ENCODE measurements around the gene BEST1.
"Not testable (repeated sequence)": the region's sequence is repeated elsewhere in the genome, so short reads cannot be mapped to it uniquely, and the experiment has no call there.

BEST1 gene

GRCh38 chr11:61928606-61929005 lies 21.5 kb upstream of the BEST1 start:
- no peak for DNase-seq (ENCODE audit: insufficient read length)
- FAIRE-seq: no peak
- TF ChIP-seq TAF1 (IDR thresholded peaks at IDR 0.05; ENCODE audit: borderline replicate concordance, low read depth, low read length): no peak
- TF ChIP-seq POLR2AphosphoS5 (IDR thresholded peaks at IDR 0.05; ENCODE audit: low read depth, low read length): no peak
- TF ChIP-seq POLR2A (IDR thresholded peaks at IDR 0.05; ENCODE audit: low read depth, low read length): no peak

- DNase-seq (ENCODE audit: insufficient read length): no peak
- TF ChIP-seq POLR2AphosphoS5 (IDR thresholded peaks at IDR 0.05; ENCODE audit: low read depth, low read length) (no peak), POLR2A (IDR thresholded peaks at IDR 0.05; ENCODE audit: low read depth, low read length) (no peak), TAF1 (IDR thresholded peaks at IDR 0.05; ENCODE audit: borderline replicate concordance, low read depth, low read length) (no peak)
- no peak for FAIRE-seq
Observed at GRCh38 chr11:61930933-61931332, 19.2 kb upstream of the BEST1 start.

- no peak for TF ChIP-seq TAF1 (IDR thresholded peaks at IDR 0.05; ENCODE audit: borderline replicate concordance, low read depth, low read length)
- TF ChIP-seq POLR2AphosphoS5 (IDR thresholded peaks at IDR 0.05; ENCODE audit: low read depth, low read length): no peak
- TF ChIP-seq POLR2A (IDR thresholded peaks at IDR 0.05; ENCODE audit: low read depth, low read length): no peak
- FAIRE-seq (no peak), DNase-seq (ENCODE audit: insufficient read length) (no peak)
Observed at GRCh38 chr11:61935861-61936260, 14.3 kb upstream of the BEST1 start.

- no peak for TF ChIP-seq POLR2A (IDR thresholded peaks at IDR 0.05; ENCODE audit: low read depth, low read length)
- TF ChIP-seq TAF1 (IDR thresholded peaks at IDR 0.05; ENCODE audit: borderline replicate concordance, low read depth, low read length): no peak
- no peak for TF ChIP-seq POLR2AphosphoS5 (IDR thresholded peaks at IDR 0.05; ENCODE audit: low read depth, low read length)
- DNase-seq (ENCODE audit: insufficient read length) (no peak), FAIRE-seq (no peak)
Observed at GRCh38 chr11:61940466-61940865, 9.7 kb upstream of the BEST1 start.

GRCh38 chr11:61945191-61945590 lies 5.0 kb upstream of the BEST1 start:
- TF ChIP-seq TAF1 (IDR thresholded peaks at IDR 0.05; ENCODE audit: borderline replicate concordance, low read depth, low read length): no peak
- TF ChIP-seq POLR2AphosphoS5 (IDR thresholded peaks at IDR 0.05; ENCODE audit: low read depth, low read length): no peak
- TF ChIP-seq POLR2A (IDR thresholded peaks at IDR 0.05; ENCODE audit: low read depth, low read length): no peak
- DNase-seq (ENCODE audit: insufficient read length) (no peak), FAIRE-seq (no peak)

GRCh38 chr11:61946894-61947293 lies 3.3 kb upstream of the BEST1 start:
- FAIRE-seq (no peak), DNase-seq (ENCODE audit: insufficient read length) (no peak)
- TF ChIP-seq TAF1 (IDR thresholded peaks at IDR 0.05; ENCODE audit: borderline replicate concordance, low read depth, low read length) (no peak), POLR2A (IDR thresholded peaks at IDR 0.05; ENCODE audit: low read depth, low read length) (no peak), POLR2AphosphoS5 (IDR thresholded peaks at IDR 0.05; ENCODE audit: low read depth, low read length) (no peak)

- no peak for TF ChIP-seq TAF1 (IDR thresholded peaks at IDR 0.05; ENCODE audit: borderline replicate concordance, low read depth, low read length)
- TF ChIP-seq POLR2A (IDR thresholded peaks at IDR 0.05; ENCODE audit: low read depth, low read length): no peak
- no peak for TF ChIP-seq POLR2AphosphoS5 (IDR thresholded peaks at IDR 0.05; ENCODE audit: low read depth, low read length)
- DNase-seq (ENCODE audit: insufficient read length): peak; percentile 68
- peak; percentile 87 for FAIRE-seq
Observed at GRCh38 chr11:61947486-61948210, 2.5 kb upstream of the BEST1 start.

- TF ChIP-seq POLR2AphosphoS5 (IDR thresholded peaks at IDR 0.05; ENCODE audit: low read depth, low read length) (no peak), TAF1 (IDR thresholded peaks at IDR 0.05; ENCODE audit: borderline replicate concordance, low read depth, low read length) (no peak), POLR2A (IDR thresholded peaks at IDR 0.05; ENCODE audit: low read depth, low read length) (no peak)
- no peak for FAIRE-seq
- no peak for DNase-seq (ENCODE audit: insufficient read length)
Observed at GRCh38 chr11:61948505-61948904, 1.6 kb upstream of the BEST1 start.

GRCh38 chr11:61949169-61950034 lies 749 bp upstream of the BEST1 start:
- no peak for DNase-seq (ENCODE audit: insufficient read length)
- FAIRE-seq: no peak
- TF ChIP-seq TAF1 (IDR thresholded peaks at IDR 0.05; ENCODE audit: borderline replicate concordance, low read depth, low read length): no peak

- FAIRE-seq (no peak), DNase-seq (ENCODE audit: insufficient read length) (no peak)
- TF ChIP-seq TAF1 (IDR thresholded peaks at IDR 0.05; ENCODE audit: borderline replicate concordance, low read depth, low read length): no peak
- TF ChIP-seq POLR2AphosphoS5 (IDR thresholded peaks at IDR 0.05; ENCODE audit: low read depth, low read length): no peak
- TF ChIP-seq POLR2A (IDR thresholded peaks at IDR 0.05; ENCODE audit: low read depth, low read length): no peak
Observed at GRCh38 chr11:61951484-61952135, 1.5 kb downstream of the BEST1 start.

- DNase-seq (ENCODE audit: insufficient read length): no peak
- TF ChIP-seq POLR2AphosphoS5 (IDR thresholded peaks at IDR 0.05; ENCODE audit: low read depth, low read length) (no peak), TAF1 (IDR thresholded peaks at IDR 0.05; ENCODE audit: borderline replicate concordance, low read depth, low read length) (no peak), POLR2A (IDR thresholded peaks at IDR 0.05; ENCODE audit: low read depth, low read length) (no peak)
- no peak for FAIRE-seq
Observed at GRCh38 chr11:61952882-61953281, 2.7 kb downstream of the BEST1 start.

- FAIRE-seq; DNase-seq (ENCODE audit: insufficient read length): not testable (repeated sequence)
Observed at GRCh38 chr11:61953632-61954031, 3.5 kb downstream of the BEST1 start.

All from GM12892 (cell line).